Ascending aorta (tissue), 2 donors: ENCODE data around the gene GORASP1. TPM values are rescaled to one million over a fixed set of nuclear protein-coding genes. Genes with fewer than 3 reads are reported as not detected.

Source experiments
- DNase-seq, 2 donors: peaks; one replicate each; pipeline ENCODE4 v3.0.0-alpha.2; 2019; ENCODE audit warnings: low spot score in 2 of 2
- H3K27ac ChIP-seq, 2 donors: fragments of 200-600 bp; sonication (generic); one replicate each; pipeline ENCODE4 v1.5.1; 2016 to 2017; ENCODE audit warnings: mild to moderate bottlenecking in 1 of 2
- H3K27me3 ChIP-seq: fragments of 200-600 bp; sonication (generic); one replicate; pipeline ENCODE4 v1.5.1; 2017
- H3K36me3 ChIP-seq, 2 donors: fragments of 200-600 bp; sonication (generic); one replicate each; pipeline ENCODE4 v1.5.1; 2016
- H3K4me1 ChIP-seq, 2 donors: fragments of 200-600 bp; sonication (generic); one replicate each; pipeline ENCODE4 v1.5.1; 2016 to 2017; ENCODE audit warnings: mild to moderate bottlenecking in 1 of 2
- H3K4me3 ChIP-seq, 2 donors: fragments of 200-600 bp; sonication (generic); one replicate each; pipeline ENCODE4 v1.5.1; 2016 to 2017; ENCODE audit warnings: mild to moderate bottlenecking in 1 of 2
- H3K9me3 ChIP-seq, 2 donors: fragments of 200-600 bp; sonication (generic); one replicate each; pipeline ENCODE4 v1.5.1; 2016
- intact Hi-C: fragments of 100-400 bp; cut with DNase I; formaldehyde crosslinking; loops from one replicate; pipeline ENCODE4 v1.15.1; 2023
- total RNA-seq: library from RNA; depleted of rRNA; stranded (reverse); fragments of >200 nt; gene quantifications from one replicate; pipeline ENCODE4 v1.1.0, GENCODE V29; 2016
- TF ChIP-seq, protein P1 (sequence below), 3 experiments: fragments of 200-600 bp in 2 of 3; fragments of 450-650 bp in 1 of 3; sonication (generic) in 2 of 3; IDR thresholded peaks; one replicate each; pipeline ENCODE4 v1.5.1; 2016 to 2019; ENCODE audit warnings: antibody characterized with exemption in 3 of 3, mild to moderate bottlenecking in 1 of 3, moderate library complexity in 1 of 3

The GORASP1 gene
- total RNA-seq, 1 donor from 2014 or later: 186 TPM

DNA sequence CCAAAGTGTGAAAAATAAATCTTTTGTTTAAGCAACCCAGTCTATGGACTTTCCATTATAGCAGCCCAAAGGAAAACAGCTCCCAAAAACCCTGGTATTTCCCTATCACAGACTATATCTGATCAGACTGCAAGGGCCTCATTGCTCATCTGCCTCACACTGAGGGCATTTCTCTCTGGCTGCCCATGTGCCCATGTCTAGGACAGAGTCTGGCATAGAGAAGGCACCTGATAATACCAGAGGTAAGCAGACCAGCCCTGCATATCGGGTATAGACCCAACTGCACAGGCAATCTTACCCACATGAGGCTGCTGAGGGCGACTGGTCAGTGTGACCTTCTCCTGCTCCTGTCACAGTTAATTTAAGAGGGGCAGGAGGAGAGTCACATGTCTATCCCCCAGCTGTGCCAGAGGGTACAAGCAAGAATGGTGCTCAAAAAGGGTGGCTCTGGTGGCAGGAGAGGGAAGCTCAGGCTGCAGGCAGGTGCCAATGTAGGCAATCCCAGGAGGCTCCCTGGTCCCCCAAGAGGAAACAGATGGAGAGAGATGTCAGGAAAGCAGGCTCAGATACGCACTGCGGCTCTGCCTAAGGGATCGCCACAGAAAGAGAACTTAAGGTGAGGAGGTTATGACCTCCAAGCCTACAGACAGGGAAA, 42.8 kb upstream of the GORASP1 start:
- no peaks in the 10 kb centered on the region for H3K27me3 ChIP-seq
- peak overlapping the region; percentile 82 to 91 for H3K4me3 ChIP-seq
- H3K9me3 ChIP-seq: no peaks in the 10 kb centered on the region
- intact Hi-C loops: no loop called here
- H3K4me1 ChIP-seq: peaks cover 41 to 48% of the 10 kb centered on the region in 2 donors
- TF ChIP-seq, protein P1, sequence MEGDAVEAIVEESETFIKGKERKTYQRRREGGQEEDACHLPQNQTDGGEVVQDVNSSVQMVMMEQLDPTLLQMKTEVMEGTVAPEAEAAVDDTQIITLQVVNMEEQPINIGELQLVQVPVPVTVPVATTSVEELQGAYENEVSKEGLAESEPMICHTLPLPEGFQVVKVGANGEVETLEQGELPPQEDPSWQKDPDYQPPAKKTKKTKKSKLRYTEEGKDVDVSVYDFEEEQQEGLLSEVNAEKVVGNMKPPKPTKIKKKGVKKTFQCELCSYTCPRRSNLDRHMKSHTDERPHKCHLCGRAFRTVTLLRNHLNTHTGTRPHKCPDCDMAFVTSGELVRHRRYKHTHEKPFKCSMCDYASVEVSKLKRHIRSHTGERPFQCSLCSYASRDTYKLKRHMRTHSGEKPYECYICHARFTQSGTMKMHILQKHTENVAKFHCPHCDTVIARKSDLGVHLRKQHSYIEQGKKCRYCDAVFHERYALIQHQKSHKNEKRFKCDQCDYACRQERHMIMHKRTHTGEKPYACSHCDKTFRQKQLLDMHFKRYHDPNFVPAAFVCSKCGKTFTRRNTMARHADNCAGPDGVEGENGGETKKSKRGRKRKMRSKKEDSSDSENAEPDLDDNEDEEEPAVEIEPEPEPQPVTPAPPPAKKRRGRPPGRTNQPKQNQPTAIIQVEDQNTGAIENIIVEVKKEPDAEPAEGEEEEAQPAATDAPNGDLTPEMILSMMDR (IDR thresholded peaks at IDR 0.05): peak in 1 of 3 experiments; percentile 22
- DNase-seq: no peak
- peaks cover 12 to 13% of the 10 kb centered on the region in 2 donors for H3K36me3 ChIP-seq
- H3K27ac ChIP-seq: peak overlapping the region; percentile 97 to 99

DNA sequence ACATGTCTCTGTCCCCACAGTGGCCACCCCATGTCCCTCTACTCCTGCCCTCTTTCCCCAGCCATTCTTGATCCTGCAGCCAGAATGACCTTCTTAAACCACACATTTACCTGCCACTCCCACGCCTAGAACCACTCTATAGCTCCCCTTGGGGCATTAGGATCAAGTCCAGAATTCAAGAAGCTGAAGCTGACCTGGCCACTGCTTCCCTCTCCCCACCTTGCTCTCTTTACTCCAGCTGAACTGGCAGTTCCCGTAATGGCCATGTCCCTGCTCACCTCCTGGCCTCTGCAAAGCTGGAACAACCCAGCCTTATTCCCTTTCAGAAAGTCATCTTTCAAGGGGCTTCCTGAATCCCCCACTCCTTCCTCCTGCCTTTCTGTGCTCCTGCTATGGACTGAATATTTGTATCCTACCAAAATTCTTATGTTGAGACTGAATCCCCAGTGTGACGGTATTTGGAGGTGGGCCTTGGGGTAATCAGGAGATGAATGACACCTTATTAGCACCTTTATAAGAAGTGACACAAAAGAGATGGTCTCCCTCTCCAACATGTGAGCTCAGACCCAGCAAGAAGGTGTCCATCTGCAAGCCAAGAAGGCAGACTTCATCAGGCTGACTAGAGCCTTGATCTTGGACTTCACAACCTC, 42.2 kb upstream of the GORASP1 start:
- no peaks in the 10 kb centered on the region for H3K9me3 ChIP-seq
- peaks cover 41 to 48% of the 10 kb centered on the region in 2 donors for H3K4me1 ChIP-seq
- no peak for DNase-seq
- no peaks in the 10 kb centered on the region for H3K27me3 ChIP-seq
- H3K27ac ChIP-seq: peak overlapping the region; percentile 97 to 99
- peak overlapping the region in 1 of 2 donors; percentile 91 for H3K4me3 ChIP-seq
- intact Hi-C loops: no loop called here
- TF ChIP-seq, protein P1 (IDR thresholded peaks at IDR 0.05): no peak
- H3K36me3 ChIP-seq: peaks cover 18 to 19% of the 10 kb centered on the region in 2 donors

DNA sequence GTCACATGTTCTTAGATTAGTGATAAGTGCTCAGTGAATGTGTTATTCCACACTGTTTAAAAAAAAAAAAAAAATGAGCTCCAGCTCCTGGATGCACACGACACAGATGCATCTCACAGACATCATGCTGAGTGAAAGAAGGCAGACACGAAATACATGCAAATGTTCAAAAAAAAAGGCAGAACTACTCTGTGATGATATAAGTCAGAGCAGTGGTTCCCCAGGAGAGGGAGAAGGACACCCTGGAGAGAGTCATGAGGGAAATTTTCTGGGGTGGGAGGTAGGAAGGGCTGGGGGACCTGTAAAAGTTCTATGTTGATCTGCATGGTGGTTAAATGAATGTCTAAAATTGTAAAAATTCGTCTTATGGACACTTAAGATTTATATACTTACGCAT, 41.6 kb upstream of the GORASP1 start:
- no peaks in the 10 kb centered on the region for H3K9me3 ChIP-seq
- no peaks in the 10 kb centered on the region for H3K27me3 ChIP-seq
- H3K27ac ChIP-seq: peak overlapping the region; percentile 97 to 99
- H3K4me1 ChIP-seq: peaks cover 41 to 48% of the 10 kb centered on the region in 2 donors
- TF ChIP-seq, protein P1 (IDR thresholded peaks at IDR 0.05): no peak
- DNase-seq: no peak
- intact Hi-C loops: no loop called here
- peaks cover 24 to 25% of the 10 kb centered on the region in 2 donors for H3K36me3 ChIP-seq
- H3K4me3 ChIP-seq: peak overlapping the region in 1 of 2 donors; percentile 91

DNA sequence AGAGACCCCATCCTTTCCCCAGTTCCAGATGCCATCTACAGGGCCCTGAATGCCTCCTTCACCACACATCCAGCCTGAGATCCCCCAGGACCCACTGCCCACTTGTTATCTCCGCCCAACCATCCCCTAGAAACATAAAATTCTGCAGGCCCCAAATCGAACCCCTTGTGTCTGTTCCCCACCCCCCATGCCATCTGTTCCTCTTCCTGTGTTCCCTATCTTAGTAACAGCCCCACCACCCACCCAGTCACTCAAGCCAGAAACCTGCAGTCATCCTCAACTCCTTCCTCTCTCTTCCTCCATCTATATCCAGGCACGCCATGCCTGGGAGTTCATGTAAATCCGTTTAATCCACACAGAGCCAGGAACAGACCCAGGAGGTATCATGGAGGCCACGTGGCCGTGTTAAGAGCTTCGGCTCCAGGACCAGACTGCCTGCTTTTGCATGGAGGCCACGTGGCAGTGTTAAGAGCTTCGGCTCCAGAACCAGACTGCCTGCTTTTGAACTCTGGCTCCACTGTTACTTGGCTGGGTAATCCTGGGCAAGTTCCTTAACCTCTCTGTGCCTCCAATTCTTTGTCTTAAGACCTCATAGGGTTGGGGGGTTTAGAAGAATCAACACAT, 41.1 kb upstream of the GORASP1 start:
- Histone ChIP-seq H3K4me1 (peaks cover 39 to 48% of the 10 kb centered on the region in 2 donors), H3K4me3 (peak overlapping the region; percentile 36 to 91)

DNA sequence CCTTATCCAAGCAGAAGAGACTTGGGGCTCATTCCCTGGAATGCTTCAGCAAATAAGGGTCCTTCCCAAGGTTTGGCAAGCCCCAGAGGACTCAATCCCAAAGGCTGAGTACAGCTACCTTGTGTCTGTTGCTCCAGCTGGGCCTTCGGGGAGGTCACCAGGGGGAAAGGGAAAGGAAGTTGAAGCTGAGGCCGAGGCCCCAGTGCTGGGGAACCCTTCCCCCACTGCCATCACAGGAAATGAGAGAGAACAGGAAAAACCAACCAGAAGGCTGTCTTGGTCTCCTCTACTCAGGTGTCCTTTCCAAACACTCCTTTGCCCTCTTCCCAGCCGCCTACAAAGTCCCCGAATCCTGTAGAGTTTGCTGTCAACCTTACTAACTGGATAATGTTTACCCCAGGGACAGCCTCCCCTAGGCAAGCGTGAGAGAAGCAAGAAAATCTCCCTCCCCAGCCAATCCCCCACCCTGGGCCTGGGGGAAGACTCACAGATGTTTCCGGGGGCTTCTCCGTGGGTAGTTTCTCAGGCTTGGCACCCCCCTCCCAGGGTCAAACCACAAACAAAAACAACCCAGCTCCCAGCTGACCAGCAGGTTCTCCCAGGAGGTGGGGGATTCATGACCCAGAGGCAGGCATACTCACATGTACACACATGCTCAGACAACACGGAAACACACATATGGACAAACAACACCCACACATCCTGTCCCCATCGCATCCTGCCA, 40.4 kb upstream of the GORASP1 start:
- Histone ChIP-seq H3K36me3 (peaks cover 36 to 37% of the 10 kb centered on the region in 2 donors), H3K27me3 (no peaks in the 10 kb centered on the region), H3K27ac (peak overlapping the region; percentile 97 to 99), H3K9me3 (no peaks in the 10 kb centered on the region), H3K4me3 (peak overlapping the region; percentile 36 to 91), H3K4me1 (peaks cover 39 to 48% of the 10 kb centered on the region in 2 donors)
- TF ChIP-seq, protein P1 (IDR thresholded peaks at IDR 0.05): no peak
- intact Hi-C loops: loop anchor here (2.0 kb wide), 1 partner anchor 41 kb away; the partner anchor contains the start of genes GORASP1 and TTC21A
- DNase-seq: no peak

More for the DNA sequence above, 41.1 kb upstream of the GORASP1 start:
- TF ChIP-seq, protein P1 (IDR thresholded peaks at IDR 0.05): no peak
- H3K9me3 ChIP-seq: no peaks in the 10 kb centered on the region
- peaks cover 29 to 30% of the 10 kb centered on the region in 2 donors for H3K36me3 ChIP-seq
- no peaks in the 10 kb centered on the region for H3K27me3 ChIP-seq
- intact Hi-C loops: no loop called here
- H3K27ac ChIP-seq: peak overlapping the region; percentile 97 to 99
- no peak for DNase-seq
